GM10266 (cell line): ENCODE measurements around the gene RNU11.
"Not testable (repeated sequence)": the region's sequence is repeated elsewhere in the genome, so short reads cannot be mapped to it uniquely, and the experiment has no call there.

Experiments
- DNase-seq: peaks from one replicate; pipeline ENCODE4 v3.0.0; 2012; ENCODE audit errors: extremely low spot score
- TF ChIP-seq, protein P1 (sequence below): IDR thresholded peaks from 2 replicates; pipeline ENCODE4 v1.5.1; 2012; ENCODE audit warnings: mild to moderate bottlenecking, low read depth; ENCODE audit not compliant: control insufficient read depth, insufficient read depth; ENCODE audit errors: missing control alignments

RNU11 gene

DNA sequence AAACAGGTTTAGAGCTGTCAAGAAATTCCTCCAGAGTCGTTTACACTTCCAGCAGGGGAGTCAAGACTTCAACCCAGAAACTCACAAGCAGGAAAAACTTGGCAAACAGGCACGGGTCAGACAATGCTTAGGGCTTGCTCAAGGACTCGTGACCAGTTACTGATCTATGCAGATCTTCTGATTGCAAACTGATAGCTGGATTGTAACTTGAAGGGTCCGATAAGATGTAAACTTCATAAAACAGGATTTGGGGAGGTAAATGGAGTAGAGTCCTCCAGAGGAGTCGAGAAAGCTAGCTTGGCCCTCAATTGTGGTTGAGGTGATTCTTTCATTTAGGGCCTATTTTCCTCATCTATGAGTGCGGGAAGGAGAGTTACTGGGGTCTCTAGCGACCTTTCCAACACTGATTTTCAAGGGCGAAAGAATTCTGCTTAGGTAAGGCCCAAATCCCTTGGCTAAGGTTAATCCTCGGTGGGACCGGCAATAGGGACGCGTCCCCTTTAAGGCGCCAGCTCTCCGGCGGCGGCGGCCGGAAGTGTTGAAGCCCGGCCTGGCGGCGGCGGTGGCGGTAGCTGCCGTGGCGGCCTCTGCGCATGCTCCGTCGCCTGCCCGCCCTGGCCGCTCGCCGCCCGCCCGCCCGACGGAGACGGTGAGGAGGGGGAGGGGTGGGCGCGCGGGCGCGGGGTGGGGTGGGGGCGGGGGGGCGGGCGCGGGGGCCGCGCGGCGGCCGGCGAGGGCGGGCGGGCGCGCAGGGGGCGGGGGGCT, 20.0 kb downstream of the RNU11 start, which contains the start of gene GMEB1:
GMEB1 (plus strand) TSS at position 594 of the 765 bp plus-strand sequence. CDS start 14,829 bp downstream, outside the sequence.
- TF ChIP-seq, protein P1, sequence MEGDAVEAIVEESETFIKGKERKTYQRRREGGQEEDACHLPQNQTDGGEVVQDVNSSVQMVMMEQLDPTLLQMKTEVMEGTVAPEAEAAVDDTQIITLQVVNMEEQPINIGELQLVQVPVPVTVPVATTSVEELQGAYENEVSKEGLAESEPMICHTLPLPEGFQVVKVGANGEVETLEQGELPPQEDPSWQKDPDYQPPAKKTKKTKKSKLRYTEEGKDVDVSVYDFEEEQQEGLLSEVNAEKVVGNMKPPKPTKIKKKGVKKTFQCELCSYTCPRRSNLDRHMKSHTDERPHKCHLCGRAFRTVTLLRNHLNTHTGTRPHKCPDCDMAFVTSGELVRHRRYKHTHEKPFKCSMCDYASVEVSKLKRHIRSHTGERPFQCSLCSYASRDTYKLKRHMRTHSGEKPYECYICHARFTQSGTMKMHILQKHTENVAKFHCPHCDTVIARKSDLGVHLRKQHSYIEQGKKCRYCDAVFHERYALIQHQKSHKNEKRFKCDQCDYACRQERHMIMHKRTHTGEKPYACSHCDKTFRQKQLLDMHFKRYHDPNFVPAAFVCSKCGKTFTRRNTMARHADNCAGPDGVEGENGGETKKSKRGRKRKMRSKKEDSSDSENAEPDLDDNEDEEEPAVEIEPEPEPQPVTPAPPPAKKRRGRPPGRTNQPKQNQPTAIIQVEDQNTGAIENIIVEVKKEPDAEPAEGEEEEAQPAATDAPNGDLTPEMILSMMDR: no peak
- peak; percentile 96 for DNase-seq

DNA sequence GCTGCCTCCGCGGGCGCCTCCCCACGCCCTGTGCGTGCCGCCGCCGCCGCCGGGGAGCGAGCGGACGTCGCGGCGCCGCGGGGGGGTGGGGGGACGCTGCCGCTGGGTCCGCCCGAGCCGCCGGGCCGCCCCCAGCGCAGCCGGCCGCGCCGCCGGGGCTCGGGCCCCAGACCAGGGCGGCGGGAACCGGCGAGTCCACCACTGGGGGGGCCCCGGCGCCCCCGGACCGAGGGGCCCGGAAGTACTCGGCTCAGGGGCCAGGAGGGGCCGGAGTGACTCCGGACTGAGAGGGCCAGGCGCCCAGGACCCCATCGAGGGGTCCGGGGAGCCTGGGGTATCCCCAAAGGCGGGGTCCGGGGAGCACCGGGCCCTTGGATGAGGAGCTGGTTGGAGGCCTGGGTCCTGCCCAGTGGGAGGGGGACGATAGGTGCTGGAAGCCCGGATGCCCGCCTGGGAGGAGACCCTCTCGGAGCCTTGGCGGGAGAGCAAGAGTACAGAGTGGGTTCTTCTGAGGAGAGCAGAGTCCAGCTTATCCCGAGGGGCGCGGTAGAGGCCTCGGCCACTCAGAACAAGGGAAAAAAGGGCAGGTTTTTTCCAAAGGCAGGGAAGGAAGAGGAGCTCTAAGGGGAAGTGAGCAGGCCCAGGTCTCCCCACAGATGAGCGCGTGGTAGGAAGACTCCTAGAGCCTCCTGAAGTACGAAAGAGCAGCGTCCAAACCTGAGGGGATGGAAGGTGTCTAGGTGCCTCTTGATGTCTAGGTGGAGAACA, 20.7 kb downstream of the RNU11 start:
- DNase-seq: peak; percentile 96
- TF ChIP-seq, protein P1: no peak

DNA sequence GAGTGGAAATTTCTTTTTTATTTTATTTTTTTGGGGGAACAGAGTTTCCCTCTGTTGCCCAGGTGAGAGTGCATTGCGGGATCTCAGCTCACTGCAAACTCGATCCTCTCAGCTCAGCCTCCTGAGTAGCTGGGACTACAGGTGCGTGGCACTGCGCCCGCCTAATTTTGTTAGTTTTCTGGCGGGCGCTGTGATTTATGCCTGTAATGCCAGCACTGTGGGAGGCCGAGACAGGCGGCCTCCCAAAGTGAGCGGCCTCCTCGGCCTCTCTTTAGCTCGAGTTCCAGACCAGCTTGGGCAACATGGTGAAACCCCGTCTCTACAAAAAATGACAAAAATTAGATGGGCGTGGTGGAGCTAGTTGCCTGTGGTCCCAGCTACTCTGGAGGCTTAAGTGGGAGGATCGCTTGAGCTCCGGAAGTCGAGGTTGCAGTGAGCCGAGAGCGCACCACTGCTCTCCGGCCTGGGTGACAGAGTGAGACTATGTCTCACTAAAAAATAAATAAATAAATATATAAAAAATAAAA, 22.9 kb downstream of the RNU11 start:
- no peak for DNase-seq
- TF ChIP-seq, protein P1: no peak

DNA sequence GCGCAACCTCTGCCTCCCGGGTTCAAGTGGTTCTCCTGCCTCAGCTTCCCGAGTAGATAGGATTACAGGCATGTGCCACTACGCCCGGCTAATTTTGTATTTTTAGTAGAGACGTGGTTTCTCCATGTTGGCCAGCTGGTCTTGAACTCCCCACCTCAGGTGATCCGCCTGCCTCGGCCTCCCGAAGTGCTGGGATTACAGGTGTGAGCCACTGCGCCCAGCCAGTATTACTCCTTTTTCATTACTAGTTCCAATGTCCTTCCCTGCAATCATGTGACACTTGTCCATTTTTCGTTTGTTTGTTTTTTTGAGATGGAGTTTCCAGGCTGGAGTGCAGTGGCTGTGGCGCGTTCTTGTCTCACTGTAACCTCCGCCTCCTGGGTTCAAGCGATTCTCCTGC, 24.6 kb downstream of the RNU11 start:
- DNase-seq: not testable (repeated sequence)

GRCh38 chr1:28675924-28676257, 27.5 kb downstream of the RNU11 start:
- no peak for DNase-seq
- TF ChIP-seq, protein P1: no peak

DNA sequence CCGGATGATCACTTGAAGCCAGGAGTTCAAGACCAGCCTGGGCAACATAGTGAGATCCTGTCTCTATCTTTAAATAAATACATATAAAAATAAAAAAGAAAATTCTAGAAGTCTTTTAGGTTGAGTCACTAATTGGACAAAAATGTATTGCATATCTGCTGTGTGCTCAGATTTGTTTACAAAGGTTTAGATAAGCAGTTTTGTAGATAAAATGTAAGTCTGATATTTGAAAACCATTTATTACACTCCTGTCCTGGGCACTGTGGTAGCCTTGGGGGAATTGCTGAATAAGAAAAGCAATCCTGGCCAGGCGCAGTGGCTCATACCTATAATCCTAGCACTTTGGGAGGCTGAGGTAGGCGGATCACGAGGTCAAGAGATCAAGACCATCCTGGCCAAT, 31.8 kb downstream of the RNU11 start:
- no peak for DNase-seq

DNA sequence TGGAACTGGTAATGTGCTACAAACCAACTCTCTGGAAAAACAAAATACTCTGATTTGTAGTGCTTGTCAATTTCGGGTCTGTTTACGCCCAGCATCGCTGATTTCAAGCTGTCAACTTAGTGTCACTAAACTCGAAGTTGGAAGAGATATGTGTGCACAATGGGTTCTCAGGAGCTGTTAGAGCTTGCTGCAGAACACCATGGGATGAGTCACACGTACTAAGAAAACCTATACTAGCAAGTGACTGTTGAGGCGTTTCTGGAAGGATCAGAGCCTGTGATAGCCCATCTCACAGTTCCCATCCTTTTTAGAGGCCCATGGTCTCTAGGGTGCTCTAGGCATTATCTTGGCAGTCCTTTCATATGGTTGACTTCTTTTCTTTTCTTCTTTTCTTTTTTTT, 34.4 kb downstream of the RNU11 start:
- DNase-seq: no peak
- TF ChIP-seq, protein P1: no peak

More for the DNA sequence above, 31.8 kb downstream of the RNU11 start:
- TF ChIP-seq, protein P1: no peak
